Right atrium auricular region (tissue), 2 donors: Measurements from ENCODE around the gene KHDRBS2. TPM values are rescaled to one million over a fixed set of nuclear protein-coding genes. Genes with fewer than 3 reads are reported as not detected.

Source experiments
- DNase-seq: peaks from one replicate; pipeline ENCODE4 v3.0.0-alpha.2; 2019; ENCODE audit warnings: low spot score
- H3K27ac ChIP-seq, 2 donors: fragments of 200-600 bp; sonication (generic); 1 replicate in 1 of 2; 2 replicates in 1 of 2; pipeline ENCODE4 v1.5.1; 2016 to 2019
- H3K27me3 ChIP-seq, 2 donors: fragments of 200-600 bp; sonication (generic); one replicate each; pipeline versions ENCODE4 v1.5.1 to v1.6.0; 2017 to 2019
- H3K36me3 ChIP-seq: fragments of 200-600 bp; sonication (generic); one replicate; pipeline ENCODE4 v1.5.1; 2016
- H3K4me1 ChIP-seq, 2 donors: fragments of 200-600 bp; sonication (generic); one replicate each; pipeline versions ENCODE4 v1.5.1 to v1.6.0; 2017 to 2019
- H3K4me3 ChIP-seq, 2 donors: fragments of 200-600 bp; sonication (generic); 1 replicate in 1 of 2; 2 replicates in 1 of 2; pipeline ENCODE4 v1.5.1; 2017 to 2019; ENCODE audit warnings: mild to moderate bottlenecking in 1 of 2, moderate library complexity in 1 of 2
- H3K9me3 ChIP-seq, 2 donors: fragments of 200-600 bp; sonication (generic); one replicate each; pipeline ENCODE4 v1.5.1; 2019
- total RNA-seq, 2 donors: library from RNA; depleted of rRNA; stranded (reverse); fragments of >200 nt; gene quantifications; one replicate each; pipeline ENCODE4 v1.1.0, GENCODE V29; 2016
- TF ChIP-seq, protein P1 (sequence below), 2 donors: fragments of 200-600 bp; sonication (generic); IDR thresholded peaks; one replicate each; pipeline ENCODE4 v1.5.1; 2019; ENCODE audit warnings: antibody characterized with exemption in 2 of 2

The KHDRBS2 gene
- total RNA-seq, 2 donors from 2014 or later, result not detected

DNA sequence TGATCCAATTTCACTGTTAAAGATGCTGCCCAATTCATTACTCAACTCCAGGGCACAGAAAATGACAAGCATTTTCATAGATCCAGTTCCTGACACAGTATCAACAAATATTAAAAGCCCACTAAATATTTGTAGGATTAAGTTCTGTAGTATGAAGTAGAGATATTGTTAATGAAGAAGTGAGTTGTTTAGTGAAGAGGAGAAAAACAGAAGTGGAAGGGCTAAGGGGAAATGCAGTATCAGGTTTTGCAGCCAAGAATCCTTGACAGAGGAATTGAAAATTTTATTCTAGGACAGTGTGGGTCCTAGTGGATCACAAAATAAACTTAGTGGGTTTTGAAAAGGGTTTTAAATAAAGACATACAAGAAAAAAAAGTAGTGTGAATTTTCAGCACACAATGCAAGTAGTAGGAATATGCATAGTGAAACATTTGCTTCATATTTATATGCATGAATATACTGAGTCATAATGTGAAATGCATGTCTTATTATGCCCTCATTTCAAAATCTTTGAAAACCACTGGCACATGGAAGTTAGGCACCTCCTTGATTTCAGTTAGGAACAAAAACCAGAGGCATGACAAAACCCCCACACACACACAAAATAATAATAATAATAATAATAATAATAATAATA is 338.6 kb downstream of the KHDRBS2 start:
- no peak overlapping the region for H3K27ac ChIP-seq
- DNase-seq, result no peak
- H3K9me3 ChIP-seq, result peaks cover 0 to 6% of the 10 kb centered on the region in 2 donors
- H3K36me3 ChIP-seq, result no peaks in the 10 kb centered on the region
- no peak overlapping the region for H3K4me3 ChIP-seq
- TF ChIP-seq, protein P1, sequence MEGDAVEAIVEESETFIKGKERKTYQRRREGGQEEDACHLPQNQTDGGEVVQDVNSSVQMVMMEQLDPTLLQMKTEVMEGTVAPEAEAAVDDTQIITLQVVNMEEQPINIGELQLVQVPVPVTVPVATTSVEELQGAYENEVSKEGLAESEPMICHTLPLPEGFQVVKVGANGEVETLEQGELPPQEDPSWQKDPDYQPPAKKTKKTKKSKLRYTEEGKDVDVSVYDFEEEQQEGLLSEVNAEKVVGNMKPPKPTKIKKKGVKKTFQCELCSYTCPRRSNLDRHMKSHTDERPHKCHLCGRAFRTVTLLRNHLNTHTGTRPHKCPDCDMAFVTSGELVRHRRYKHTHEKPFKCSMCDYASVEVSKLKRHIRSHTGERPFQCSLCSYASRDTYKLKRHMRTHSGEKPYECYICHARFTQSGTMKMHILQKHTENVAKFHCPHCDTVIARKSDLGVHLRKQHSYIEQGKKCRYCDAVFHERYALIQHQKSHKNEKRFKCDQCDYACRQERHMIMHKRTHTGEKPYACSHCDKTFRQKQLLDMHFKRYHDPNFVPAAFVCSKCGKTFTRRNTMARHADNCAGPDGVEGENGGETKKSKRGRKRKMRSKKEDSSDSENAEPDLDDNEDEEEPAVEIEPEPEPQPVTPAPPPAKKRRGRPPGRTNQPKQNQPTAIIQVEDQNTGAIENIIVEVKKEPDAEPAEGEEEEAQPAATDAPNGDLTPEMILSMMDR (IDR thresholded peaks at IDR 0.05), result no peak
- H3K27me3 ChIP-seq, result no peaks in the 10 kb centered on the region
- H3K4me1 ChIP-seq, result no peaks in the 10 kb centered on the region

DNA sequence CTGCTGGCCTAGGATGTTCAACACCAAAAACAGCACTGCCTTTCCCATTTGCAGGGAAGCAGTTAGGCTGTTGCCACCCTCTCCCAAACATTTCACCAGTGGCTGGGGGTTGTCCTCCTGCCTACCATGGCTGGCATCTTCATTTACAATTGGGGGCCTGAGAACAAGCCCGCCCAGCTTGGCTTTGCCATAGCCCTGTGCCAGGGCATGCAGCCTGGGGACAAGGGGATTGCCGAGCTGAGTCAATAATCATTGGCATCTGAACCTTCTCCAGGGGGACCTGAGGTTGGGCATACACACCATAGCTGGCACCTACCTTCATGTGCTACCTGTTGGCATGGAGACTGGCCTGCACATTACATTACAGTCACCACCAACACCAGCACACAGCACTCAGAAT is 345.1 kb downstream of the KHDRBS2 start:
- Histone ChIP-seq H3K9me3 (peaks cover 0 to 6% of the 10 kb centered on the region in 2 donors), H3K27ac (no peak overlapping the region), H3K27me3 (no peaks in the 10 kb centered on the region), H3K4me3 (no peak overlapping the region), H3K4me1 (no peaks in the 10 kb centered on the region), H3K36me3 (no peaks in the 10 kb centered on the region)
- TF ChIP-seq, protein P1 (IDR thresholded peaks at IDR 0.05), result no peak
- DNase-seq, result no peak

DNA sequence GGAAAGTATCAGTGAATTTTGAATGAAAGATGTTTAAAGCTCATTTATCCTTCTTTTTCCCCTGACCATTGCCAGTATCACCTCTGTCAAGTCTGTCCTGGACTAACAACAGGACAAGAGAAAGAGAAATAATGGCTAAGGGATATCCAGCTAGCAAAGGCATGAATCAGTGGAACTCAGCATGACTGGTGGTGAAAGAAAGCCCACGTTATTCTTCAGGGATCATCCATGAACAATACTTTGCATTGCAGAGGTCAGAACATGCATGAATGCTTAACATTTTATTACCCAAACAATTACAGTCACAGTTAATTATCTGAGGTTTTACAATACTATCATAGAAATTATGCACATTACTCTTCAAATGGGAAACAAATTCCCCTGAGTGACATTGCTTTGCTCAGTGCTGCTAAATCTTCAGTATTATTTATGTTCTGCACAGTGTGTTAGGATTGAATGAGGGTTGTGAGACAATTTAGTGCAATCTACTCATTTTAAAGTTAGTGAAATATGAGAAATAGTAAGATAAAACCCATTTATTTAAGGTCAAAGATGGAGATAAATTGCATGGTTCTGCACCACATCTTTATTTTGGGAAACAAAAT is 350.7 kb downstream of the KHDRBS2 start:
- Histone ChIP-seq H3K4me1 (no peaks in the 10 kb centered on the region), H3K27me3 (no peaks in the 10 kb centered on the region), H3K4me3 (no peak overlapping the region), H3K27ac (no peak overlapping the region), H3K9me3 (no peaks in the 10 kb centered on the region), H3K36me3 (no peaks in the 10 kb centered on the region)
- DNase-seq, result no peak
- TF ChIP-seq, protein P1 (IDR thresholded peaks at IDR 0.05), result no peak

DNA sequence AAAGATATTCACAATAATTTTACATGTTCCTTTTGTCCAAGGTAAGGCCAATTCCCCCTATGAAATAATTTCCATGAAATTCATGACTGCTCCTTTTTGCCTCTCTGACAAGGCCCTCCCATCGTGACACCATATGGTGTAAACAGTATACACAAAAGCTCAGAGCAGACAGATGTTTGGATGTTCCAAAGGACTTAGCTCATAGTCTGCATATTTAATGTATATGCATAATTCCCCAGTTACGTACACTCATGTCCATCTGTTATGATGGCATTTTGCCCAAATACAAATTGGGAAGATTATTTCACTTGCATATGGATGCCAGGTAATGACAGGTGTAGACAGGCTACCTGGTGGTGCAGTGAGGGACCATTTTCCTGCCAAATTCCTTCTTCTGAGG is 376.5 kb downstream of the KHDRBS2 start:
- Histone ChIP-seq H3K9me3 (no peaks in the 10 kb centered on the region), H3K4me1 (no peaks in the 10 kb centered on the region), H3K27me3 (no peaks in the 10 kb centered on the region), H3K27ac (no peak overlapping the region), H3K36me3 (no peaks in the 10 kb centered on the region), H3K4me3 (no peak overlapping the region)
- no peak for DNase-seq
- TF ChIP-seq, protein P1 (IDR thresholded peaks at IDR 0.05), result no peak

DNA sequence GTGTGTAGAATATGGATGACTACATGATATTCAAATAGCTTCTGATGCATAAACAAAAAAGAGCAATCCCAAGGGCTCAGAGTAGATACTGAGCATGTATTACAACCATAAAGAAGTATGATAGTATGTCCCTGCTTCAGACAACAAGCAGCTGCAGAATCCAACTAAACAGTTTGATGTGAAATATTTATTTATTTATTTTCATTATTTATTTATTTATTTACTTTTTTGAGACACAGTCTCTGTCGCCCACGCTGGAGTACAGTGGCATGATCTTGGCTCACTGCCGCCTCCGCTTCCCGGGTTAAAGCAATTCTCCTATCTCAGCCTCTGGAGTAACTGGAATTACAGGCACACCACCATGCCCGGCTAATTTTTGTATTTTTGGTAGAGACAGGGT is 384.3 kb downstream of the KHDRBS2 start:
- Histone ChIP-seq H3K36me3 (no peaks in the 10 kb centered on the region), H3K27me3 (no peaks in the 10 kb centered on the region), H3K27ac (no peak overlapping the region), H3K4me3 (no peak overlapping the region), H3K9me3 (no peaks in the 10 kb centered on the region), H3K4me1 (no peaks in the 10 kb centered on the region)
- DNase-seq, result no peak
- TF ChIP-seq, protein P1 (IDR thresholded peaks at IDR 0.05), result no peak

DNA sequence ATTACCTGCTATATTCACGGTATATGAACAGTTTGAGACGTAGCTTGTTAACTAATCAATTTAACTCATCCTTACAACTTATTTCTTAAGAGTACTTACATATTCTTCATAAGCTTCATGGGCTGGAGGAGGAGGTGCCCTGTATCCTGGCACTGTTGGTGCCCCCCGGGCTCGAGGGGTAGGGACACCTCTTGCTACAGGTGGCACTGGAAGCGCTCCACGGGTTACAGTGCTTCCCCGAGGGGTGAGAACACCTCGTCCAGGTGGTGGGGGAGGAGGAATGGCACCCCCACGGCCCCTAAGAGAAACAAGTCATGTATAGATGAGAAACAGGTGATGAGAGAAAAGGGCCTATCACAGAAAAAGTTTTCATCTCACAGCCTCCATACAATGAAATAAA is 391.5 kb downstream of the KHDRBS2 start:
- H3K36me3 ChIP-seq, result no peaks in the 10 kb centered on the region
- no peaks in the 10 kb centered on the region for H3K27me3 ChIP-seq
- TF ChIP-seq, protein P1 (IDR thresholded peaks at IDR 0.05), result no peak
- no peak overlapping the region for H3K4me3 ChIP-seq
- H3K27ac ChIP-seq, result no peak overlapping the region
- no peaks in the 10 kb centered on the region for H3K4me1 ChIP-seq
- H3K9me3 ChIP-seq, result no peaks in the 10 kb centered on the region
- no peak for DNase-seq
